Lung (tissue), 12 donors: ENCODE measurements around the gene RTBDN. TPM values are rescaled to one million over a fixed set of nuclear protein-coding genes. Genes with fewer than 3 reads are reported as not detected.

Experiments used
- ATAC-seq: fragments of 200-7000 bp; cut with Tn5 transposase; one replicate; pipeline ENCODE4 v1.9.1; 2020; ENCODE audit warnings: moderate number of reproducible peaks; ENCODE audit not compliant: insufficient read depth, low FRiP score
- DNase-seq, 3 donors: peaks; one replicate each; pipeline ENCODE4 v3.0.0-alpha.2; 2013 to 2017
- H3K27ac ChIP-seq, 2 donors: one replicate each; pipeline ENCODE4 v1.5.1; 2013; ENCODE audit warnings: mild to moderate bottlenecking in 2 of 2, moderate library complexity in 2 of 2, control low read depth in 1 of 2, inconsistent platforms in 1 of 2, low read depth in 1 of 2, low read length in 1 of 2
- H3K27me3 ChIP-seq, 3 donors: one replicate each; pipeline ENCODE4 v1.5.1; 2013; ENCODE audit warnings: low read length in 2 of 3; ENCODE audit not compliant: control insufficient read depth in 3 of 3, insufficient read depth in 3 of 3
- H3K36me3 ChIP-seq, 4 donors: one replicate each; pipeline ENCODE4 v1.5.1; 2013; ENCODE audit warnings: low read length in 4 of 4, mild to moderate bottlenecking in 1 of 4, moderate library complexity in 1 of 4; ENCODE audit not compliant: control insufficient read depth in 4 of 4, insufficient read depth in 4 of 4
- H3K4me1 ChIP-seq, 5 donors: one replicate each; pipeline ENCODE4 v1.5.1; 2013; ENCODE audit warnings: low read length in 5 of 5, mild to moderate bottlenecking in 2 of 5, moderate library complexity in 1 of 5; ENCODE audit not compliant: control insufficient read depth in 5 of 5, insufficient read depth in 5 of 5
- H3K4me3 ChIP-seq: one replicate; pipeline ENCODE4 v1.5.1; 2013; ENCODE audit warnings: mild to moderate bottlenecking, control low read depth, moderate library complexity
- H3K9ac ChIP-seq, 2 donors: one replicate each; pipeline ENCODE4 v1.5.1; 2013; ENCODE audit warnings: low read length in 2 of 2, control low read depth in 1 of 2; ENCODE audit not compliant: insufficient read depth in 1 of 2
- H3K9me3 ChIP-seq, 4 donors: one replicate each; pipeline ENCODE4 v1.5.1; 2013; ENCODE audit warnings: low read length in 3 of 4, mild to moderate bottlenecking in 1 of 4, moderate library complexity in 1 of 4; ENCODE audit not compliant: control insufficient read depth in 4 of 4, insufficient read depth in 3 of 4
- CTCF ChIP-seq: IDR thresholded peaks from 2 replicates; pipeline ENCODE4 v1.5.1; 2012; ENCODE audit warnings: mild to moderate bottlenecking; ENCODE audit errors: control extremely low read depth, extremely low read depth
- WGBS, 2 donors: extraction: QIAGEN DNeasy Blood & Tissue Kit; methylation state at CpG; one replicate each; pipeline ENCODE4 v1.1.7; 2013; 5-methylcytosine and 5-hydroxymethylcytosine counted together
- polyA plus RNA-seq, 2 donors: library from polyadenylated mRNA; stranded (reverse); fragments of 200-250 nt; gene quantifications; one replicate each; pipeline ENCODE4 v1.2.1, GENCODE V29; 2013
- total RNA-seq, 2 donors: library from RNA; depleted of rRNA in 1 of 2; stranded (reverse); fragments of >200 nt in 1 of 2; gene quantifications; one replicate each; pipeline ENCODE4 v1.2.1, GENCODE V29; 2014 to 2021
- donor health status: control.
- donor health status: control.
- donor health status: Bipolar disorder and iron deficiency.
- donor health status: healthy.
- donor health status: DM: yes; HTN: yes; CAD: no.

Gene RTBDN
- total and polyA plus RNA-seq, 4 donors, result not detected

- Histone ChIP-seq H3K36me3 (peaks cover 0 to 13% (median 2%) of the 10 kb centered on the region in 4 donors), H3K9ac (peak overlapping the region; percentile 53 to 63), H3K4me1 (peaks cover 0 to 14% (median 0%) of the 10 kb centered on the region in 5 donors), H3K9me3 (peaks cover 0 to 9% (median 3%) of the 10 kb centered on the region in 4 donors), H3K4me3 (peak overlapping the region; percentile 63), H3K27me3 (peaks cover 0 to 17% (median 14%) of the 10 kb centered on the region in 3 donors), H3K27ac (peak overlapping the region; percentile 83 to 87)
- ATAC-seq (no peak), DNase-seq (peak; percentile 35 to 41 (median 37))
- no peak for TF ChIP-seq CTCF
- 14 to 15% methylated on average over 29 of the region's 29 CpGs for WGBS, 2 donors
Observed at GRCh38 chr19:12880551-12881171, 46.3 kb upstream of the RTBDN start.

GRCh38 chr19:12875086-12875485 lies 40.7 kb upstream of the RTBDN start:
- peaks cover 0 to 20% (median 2%) of the 10 kb centered on the region in 4 donors for H3K36me3 ChIP-seq
- 96% methylated on average over 6 of the region's 6 CpGs for WGBS, 2 donors

GRCh38 chr19:12873891-12874745 lies 39.7 kb upstream of the RTBDN start:
- 89 to 93% methylated on average over 85 to 86 of the region's 86 CpGs for WGBS, 2 donors
- no peak overlapping the region for H3K27ac ChIP-seq
- TF ChIP-seq CTCF, result no peak
- H3K36me3 ChIP-seq, result peaks cover 0 to 20% (median 2%) of the 10 kb centered on the region in 4 donors
- H3K9ac ChIP-seq, result no peak overlapping the region
- no peak for ATAC-seq
- H3K27me3 ChIP-seq, result no peaks in the 10 kb centered on the region
- peaks cover 0 to 3% (median 0%) of the 10 kb centered on the region in 4 donors for H3K9me3 ChIP-seq
- peak overlapping the region; percentile 5 for H3K4me3 ChIP-seq
- peaks cover 0 to 4% (median 0%) of the 10 kb centered on the region in 5 donors for H3K4me1 ChIP-seq
- DNase-seq, result no peak

More at GRCh38 chr19:12875086-12875485, 40.7 kb upstream of the RTBDN start:
- Histone ChIP-seq H3K9ac (no peak overlapping the region), H3K9me3 (peaks cover 0 to 3% (median 0%) of the 10 kb centered on the region in 4 donors), H3K4me3 (no peak overlapping the region), H3K27me3 (no peaks in the 10 kb centered on the region), H3K4me1 (peaks cover 0 to 4% (median 0%) of the 10 kb centered on the region in 5 donors), H3K27ac (no peak overlapping the region)
- TF ChIP-seq CTCF, result no peak
- DNase-seq (no peak), ATAC-seq (no peak)
